Measurements from ENCODE around the gene CCDC141. TPM values are rescaled to one million over a fixed set of nuclear protein-coding genes. Genes with fewer than 3 reads are reported as not detected.

Gene CCDC141
- total RNA-seq, 2 experiments from 2014 or later: 17.0 to 19.5 TPM

DNA sequence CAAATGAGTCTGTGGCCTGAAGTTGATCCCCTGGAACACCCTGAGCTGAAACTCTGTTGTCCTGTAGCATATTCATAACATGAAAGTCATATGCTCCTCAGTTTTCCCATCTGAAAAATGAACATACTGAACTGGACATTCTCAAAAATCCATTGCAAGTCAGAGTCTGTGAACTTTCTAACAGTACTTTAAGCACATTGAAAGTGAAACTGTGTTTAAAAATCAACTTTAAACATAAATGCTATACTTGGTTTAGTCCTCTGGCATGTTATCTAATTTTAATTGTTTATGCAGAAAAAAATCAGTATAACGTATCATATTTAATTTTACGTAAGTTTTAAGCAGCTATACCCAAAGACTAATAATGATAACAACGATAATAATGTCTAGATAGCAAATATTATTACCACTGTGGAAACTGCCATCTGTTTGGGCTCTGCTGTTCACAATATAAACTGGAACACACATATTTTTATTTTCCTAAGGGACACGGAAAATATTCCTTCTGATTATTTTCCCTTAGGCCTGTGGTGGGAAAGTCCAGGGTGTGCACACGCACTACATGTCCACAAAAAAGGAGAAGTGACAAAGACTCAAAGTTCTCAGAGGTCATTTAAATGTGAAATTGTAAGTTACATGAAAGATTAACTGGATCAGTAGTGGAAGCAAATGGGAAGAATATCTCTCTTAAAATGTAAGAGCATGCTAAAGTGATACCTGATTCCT is 186.6 kb downstream of the CCDC141 start:
- CTCF ChIA-PET: no interaction called here
- H3K4me3 Mint-ChIP-seq: no peak overlapping the region
- no peak for DNase-seq

GRCh38 chr2:178860551-178860950 is 189.4 kb downstream of the CCDC141 start:
- Mint-ChIP-seq H3K36me3 (ENCODE audit: low read depth) (peaks cover 8% of the 10 kb centered on the region), H3K27me3 (ENCODE audit: low read depth) (no peaks in the 10 kb centered on the region), H3K4me1 (ENCODE audit: low read depth) (no peaks in the 10 kb centered on the region), H3K27ac (no peak overlapping the region), H3K4me3 (no peak overlapping the region), H3K9me3 (ENCODE audit: insufficient read depth) (no peaks in the 10 kb centered on the region)
- ATAC-seq: no peak
- ChIA-PET POLR2A (no interaction called here), CTCF (interaction anchor here (1.2 to 1.3 kb wide), 2 partner anchors 24 to 46 kb away, joined by 3 read pairs; no protein-coding TSS in a partner anchor)
- no peak for DNase-seq

More for the DNA sequence above, 186.6 kb downstream of the CCDC141 start:
- POLR2A ChIA-PET: no interaction called here
- no peak for ATAC-seq
- Mint-ChIP-seq H3K27ac (no peak overlapping the region), H3K4me1 (ENCODE audit: low read depth) (no peaks in the 10 kb centered on the region), H3K9me3 (ENCODE audit: insufficient read depth) (no peaks in the 10 kb centered on the region), H3K27me3 (ENCODE audit: low read depth) (no peaks in the 10 kb centered on the region), H3K36me3 (ENCODE audit: low read depth) (peaks cover 10% of the 10 kb centered on the region)

GRCh38 chr2:178859730-178860129 is 190.2 kb downstream of the CCDC141 start:
- no peaks in the 10 kb centered on the region for H3K4me1 Mint-ChIP-seq (ENCODE audit: low read depth)
- H3K9me3 Mint-ChIP-seq (ENCODE audit: insufficient read depth): no peaks in the 10 kb centered on the region
- peaks cover 4% of the 10 kb centered on the region for H3K36me3 Mint-ChIP-seq (ENCODE audit: low read depth)
- H3K27ac Mint-ChIP-seq: no peak overlapping the region
- DNase-seq (no peak), ATAC-seq (no peak)
- POLR2A ChIA-PET: no interaction called here
- H3K27me3 Mint-ChIP-seq (ENCODE audit: low read depth): no peaks in the 10 kb centered on the region
- H3K4me3 Mint-ChIP-seq: no peak overlapping the region
- CTCF ChIA-PET: interaction anchor here (1.1 to 1.3 kb wide), 3 partner anchors 23 to 270 kb away, joined by 3 read pairs; no protein-coding TSS in a partner anchor

DNA sequence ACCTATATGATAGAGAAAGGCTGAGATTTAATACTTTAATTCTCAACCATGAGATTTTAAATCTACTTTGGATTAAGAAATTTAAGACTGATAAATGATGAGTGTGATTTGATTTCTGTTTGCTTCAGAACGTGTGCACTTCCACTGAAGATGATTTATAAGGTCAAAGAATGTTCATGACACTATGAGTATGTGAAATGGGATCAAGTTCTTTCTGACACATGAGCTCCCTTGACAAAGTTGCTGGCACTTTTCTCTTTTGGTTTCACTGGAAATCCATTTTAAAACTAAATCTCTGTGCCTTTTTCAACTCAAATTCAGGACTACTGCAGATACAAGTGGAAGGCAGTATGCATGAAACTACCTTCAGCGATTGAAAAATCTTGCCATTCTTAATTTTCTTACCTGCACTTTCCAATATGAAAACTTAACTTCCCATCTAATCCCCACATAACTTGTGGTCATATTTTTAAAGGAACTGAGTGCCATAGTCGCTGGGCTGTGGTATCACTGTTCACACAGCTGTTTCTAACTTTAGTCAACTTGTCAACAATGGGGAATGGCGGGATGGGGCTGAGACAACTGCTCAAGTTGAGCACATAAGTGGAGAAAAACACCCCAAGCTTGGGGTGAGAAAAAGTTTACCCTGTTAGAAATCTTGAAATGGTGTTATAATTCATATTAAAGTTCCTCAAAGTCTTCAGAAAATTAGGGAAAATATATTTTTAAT is 190.9 kb downstream of the CCDC141 start:
- peaks cover 2% of the 10 kb centered on the region for H3K36me3 Mint-ChIP-seq (ENCODE audit: low read depth)
- no peak overlapping the region for H3K27ac Mint-ChIP-seq
- no peaks in the 10 kb centered on the region for H3K9me3 Mint-ChIP-seq (ENCODE audit: insufficient read depth)
- DNase-seq (no peak), ATAC-seq (no peak)
- CTCF ChIA-PET: interaction anchor here (1.1 kb wide), 2 partner anchors 25 to 271 kb away, joined by 3 read pairs; no protein-coding TSS in a partner anchor
- POLR2A ChIA-PET: no interaction called here
- H3K4me1 Mint-ChIP-seq (ENCODE audit: low read depth): no peaks in the 10 kb centered on the region
- no peak overlapping the region for H3K4me3 Mint-ChIP-seq
- no peaks in the 10 kb centered on the region for H3K27me3 Mint-ChIP-seq (ENCODE audit: low read depth)

DNA sequence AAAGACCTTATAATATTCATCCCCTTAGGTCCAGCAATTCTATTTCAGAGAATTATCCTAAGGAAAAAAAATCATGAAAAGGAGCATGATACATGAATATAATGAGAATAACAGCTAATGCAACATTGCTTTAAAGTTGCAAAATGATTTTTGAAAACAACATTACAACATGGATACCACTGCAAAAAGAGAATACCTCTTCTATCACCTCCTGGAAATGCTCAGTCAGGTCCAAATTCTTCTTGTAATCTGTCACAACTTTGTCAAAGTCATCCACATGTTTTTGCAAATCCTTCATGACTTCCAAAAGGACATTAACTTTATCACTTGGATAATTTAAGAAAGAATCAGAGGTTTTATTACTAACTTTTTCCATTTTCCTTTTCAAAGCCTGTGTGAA is 194.8 kb downstream of the CCDC141 start:
- Mint-ChIP-seq H3K27ac (no peak overlapping the region), H3K27me3 (ENCODE audit: low read depth) (no peaks in the 10 kb centered on the region), H3K4me1 (ENCODE audit: low read depth) (no peaks in the 10 kb centered on the region), H3K36me3 (ENCODE audit: low read depth) (peaks cover 2% of the 10 kb centered on the region), H3K4me3 (no peak overlapping the region), H3K9me3 (ENCODE audit: insufficient read depth) (no peaks in the 10 kb centered on the region)
- CTCF ChIA-PET: no interaction called here
- POLR2A ChIA-PET: no interaction called here
- DNase-seq (no peak), ATAC-seq (no peak)

DNA sequence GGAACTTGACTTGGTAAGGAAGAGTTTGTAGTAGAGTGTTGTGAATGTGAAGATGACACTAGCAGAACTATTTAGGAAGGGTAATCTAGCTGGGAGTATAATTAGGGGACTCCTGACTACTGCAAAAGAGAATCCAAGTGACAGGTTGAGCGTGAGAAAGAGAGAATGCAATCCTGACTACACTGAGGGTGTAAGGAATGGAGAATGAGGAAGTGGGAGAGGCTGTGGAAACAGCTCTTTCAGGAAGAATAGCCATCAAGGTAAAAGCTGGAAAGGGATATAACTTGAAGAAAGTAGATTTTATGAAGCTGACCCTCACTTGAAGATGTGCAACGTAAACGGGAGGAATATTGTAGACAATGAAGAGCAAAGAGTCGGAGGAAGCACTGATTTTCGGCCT is 201.6 kb downstream of the CCDC141 start:
- Mint-ChIP-seq H3K27me3 (ENCODE audit: low read depth) (no peaks in the 10 kb centered on the region), H3K27ac (no peak overlapping the region), H3K4me1 (ENCODE audit: low read depth) (no peaks in the 10 kb centered on the region), H3K4me3 (no peak overlapping the region), H3K36me3 (ENCODE audit: low read depth) (peaks cover 10% of the 10 kb centered on the region), H3K9me3 (ENCODE audit: insufficient read depth) (no peaks in the 10 kb centered on the region)
- DNase-seq (no peak), ATAC-seq (no peak)
- POLR2A ChIA-PET: no interaction called here
- CTCF ChIA-PET: interaction anchor here (1.1 kb wide), 1 partner anchor 32 kb away, joined by 3 read pairs; no protein-coding TSS in a partner anchor

GRCh38 chr2:178846458-178846802 is 203.5 kb downstream of the CCDC141 start:
- Mint-ChIP-seq H3K4me1 (ENCODE audit: low read depth) (no peaks in the 10 kb centered on the region), H3K36me3 (ENCODE audit: low read depth) (peaks cover 10% of the 10 kb centered on the region), H3K27me3 (ENCODE audit: low read depth) (no peaks in the 10 kb centered on the region), H3K9me3 (ENCODE audit: insufficient read depth) (no peaks in the 10 kb centered on the region), H3K4me3 (no peak overlapping the region), H3K27ac (no peak overlapping the region)
- DNase-seq (no peak), ATAC-seq (no peak)
- CTCF ChIA-PET: no interaction called here
- POLR2A ChIA-PET: no interaction called here

GRCh38 chr2:178845566-178846457 is 204.1 kb downstream of the CCDC141 start:
- Mint-ChIP-seq H3K4me1 (ENCODE audit: low read depth) (no peaks in the 10 kb centered on the region), H3K36me3 (ENCODE audit: low read depth) (peaks cover 10% of the 10 kb centered on the region), H3K27me3 (ENCODE audit: low read depth) (no peaks in the 10 kb centered on the region), H3K4me3 (no peak overlapping the region), H3K27ac (no peak overlapping the region), H3K9me3 (ENCODE audit: insufficient read depth) (no peaks in the 10 kb centered on the region)
- ChIA-PET POLR2A (no interaction called here), CTCF (interaction anchor here (0.6 to 1.4 kb wide), 3 partner anchors 18 to 565 kb away, joined by 3 read pairs; no protein-coding TSS in a partner anchor)
- no peak for ATAC-seq
- DNase-seq: no peak

GRCh38 chr2:178844701-178845100 is 205.2 kb downstream of the CCDC141 start:
- H3K27me3 Mint-ChIP-seq (ENCODE audit: low read depth): no peaks in the 10 kb centered on the region
- no peaks in the 10 kb centered on the region for H3K9me3 Mint-ChIP-seq (ENCODE audit: insufficient read depth)
- peaks cover 12% of the 10 kb centered on the region for H3K36me3 Mint-ChIP-seq (ENCODE audit: low read depth)
- DNase-seq: no peak
- no peaks in the 10 kb centered on the region for H3K4me1 Mint-ChIP-seq (ENCODE audit: low read depth)
- H3K27ac Mint-ChIP-seq: no peak overlapping the region
- ChIA-PET POLR2A (interaction anchor here (0.6 kb wide), 1 partner anchor 70 kb away, joined by 3 read pairs; no protein-coding TSS in a partner anchor), CTCF (interaction anchor here (0.6 to 1.4 kb wide), 3 partner anchors 17 to 566 kb away, joined by 3 read pairs; no protein-coding TSS in a partner anchor)
- no peak for ATAC-seq
- no peak overlapping the region for H3K4me3 Mint-ChIP-seq

GRCh38 chr2:178844269-178844668 is 205.7 kb downstream of the CCDC141 start:
- Mint-ChIP-seq H3K27me3 (ENCODE audit: low read depth) (no peaks in the 10 kb centered on the region), H3K36me3 (ENCODE audit: low read depth) (peaks cover 12% of the 10 kb centered on the region), H3K4me1 (ENCODE audit: low read depth) (no peaks in the 10 kb centered on the region), H3K27ac (no peak overlapping the region), H3K4me3 (no peak overlapping the region), H3K9me3 (ENCODE audit: insufficient read depth) (no peaks in the 10 kb centered on the region)
- DNase-seq: no peak
- ChIA-PET POLR2A (interaction anchor here (0.6 kb wide), 1 partner anchor 71 kb away, joined by 3 read pairs; no protein-coding TSS in a partner anchor), CTCF (interaction anchor here (1.4 kb wide), 2 partner anchors 16 to 567 kb away, joined by 3 read pairs; no protein-coding TSS in a partner anchor)
- no peak for ATAC-seq

DNA sequence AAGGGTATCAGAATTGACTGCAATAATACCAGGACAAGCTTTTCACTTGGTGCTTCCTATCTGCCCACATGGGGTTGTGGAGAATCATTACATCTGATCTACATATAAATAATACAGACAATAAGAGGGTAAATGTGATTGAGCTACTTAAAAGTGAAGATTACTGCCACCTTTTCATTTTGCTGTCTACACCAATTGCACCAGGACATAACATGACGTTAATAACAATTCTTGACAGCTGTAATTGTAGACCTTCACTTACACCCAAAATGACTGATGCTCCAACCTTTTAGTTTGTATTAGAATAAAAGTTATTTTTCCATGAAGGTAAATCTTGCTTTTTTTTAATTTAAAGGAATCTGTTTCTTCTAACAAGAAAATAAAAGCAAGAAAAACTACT is 206.2 kb downstream of the CCDC141 start:
- Mint-ChIP-seq H3K4me1 (ENCODE audit: low read depth) (no peaks in the 10 kb centered on the region), H3K27me3 (ENCODE audit: low read depth) (no peaks in the 10 kb centered on the region), H3K4me3 (no peak overlapping the region), H3K27ac (no peak overlapping the region), H3K9me3 (ENCODE audit: insufficient read depth) (no peaks in the 10 kb centered on the region), H3K36me3 (ENCODE audit: low read depth) (peaks cover 12% of the 10 kb centered on the region)
- ChIA-PET CTCF (interaction anchor here (0.7 kb wide), 1 partner anchor 14 kb away, joined by 3 read pairs; no protein-coding TSS in a partner anchor), POLR2A (no interaction called here)
- ATAC-seq (no peak), DNase-seq (no peak)

Measured in activated CD8-positive, alpha-beta T cell treated with anti-CD3 and anti-CD28 coated beads, Interleukin-2, amount 10 ng/mL, durations not matched to agents 7 days and 5 days (primary cell).